HCT116 (cell line): ENCODE measurements around the gene ADGRF4.

ENCODE experiments used
- ATF3 ChIP-seq: IDR thresholded peaks from 2 replicates; pipeline ENCODE4 v1.6.1; 2012
- CBX3 ChIP-seq: IDR thresholded peaks from 2 replicates; pipeline ENCODE4 v1.6.1; 2012; ENCODE audit warnings: low read depth
- CTCF ChIP-seq, 3 experiments: fragments of 200-600 bp in 1 of 3; sonication (generic) in 1 of 3; IDR thresholded peaks in 2 of 3; conservative IDR thresholded peaks in 1 of 3; 2 replicates each; pipeline ENCODE4 v1.5.1; 2012 to 2017; ENCODE audit warnings: low read depth in 2 of 3, low read length in 2 of 3, antibody characterized with exemption in 1 of 3, borderline replicate concordance in 1 of 3, control low read depth in 1 of 3, mild to moderate bottlenecking in 1 of 3, mixed read lengths in 1 of 3, mixed run types in 1 of 3, moderate library complexity in 1 of 3; ENCODE audit not compliant: insufficient read depth in 1 of 3
- JUND ChIP-seq: IDR thresholded peaks from 2 replicates; pipeline ENCODE4 v1.6.1; 2012
- POLR2A ChIP-seq: IDR thresholded peaks from 2 replicates; pipeline ENCODE4 v1.7.0; 2011; ENCODE audit warnings: borderline replicate concordance; ENCODE audit not compliant: insufficient read depth, insufficient read length; ENCODE audit errors: extremely low read depth
- RAD21 ChIP-seq: IDR thresholded peaks from 2 replicates; pipeline ENCODE4 v1.6.1; 2012; ENCODE audit warnings: low read depth, mild to moderate bottlenecking
- SP1 ChIP-seq: IDR thresholded peaks from 2 replicates; pipeline ENCODE4 v1.6.1; 2012; ENCODE audit warnings: low read depth

GRCh38 chr6:47698342-47698787 is at the start of gene ADGRF4:
- TF ChIP-seq SP1 (no peak), POLR2A (no peak), ATF3 (no peak), JUND (no peak), CTCF (IDR thresholded peaks at IDR 0.05 in 2 of 3, conservative IDR thresholded peaks at IDR 0.05 in 1 of 3; ENCODE audit: borderline replicate concordance in 1 of 3, insufficient read depth in 1 of 3, low read depth in 2 of 3, low read length in 2 of 3) (no peak), RAD21 (no peak), CBX3 (no peak)
